IMR-90 (cell line): Measurements from ENCODE around the gene FAIM2. TPM values are rescaled to one million over a fixed set of nuclear protein-coding genes. Genes with fewer than 3 reads are reported as not detected.

Experiments
- ATAC-seq: fragments of 200-7000 bp; cut with Tn5 transposase; 2 replicates; pipeline ENCODE4 v1.9.1; 2020; ENCODE audit warnings: low read depth, mild to moderate bottlenecking, moderate library complexity
- BruUV-seq: library from RNA; stranded (reverse); fragments of 400-500 nt; replicated peaks from 2 replicates; lab custom pipeline; 2021; lab: Mats Ljungman, UMichigan
- CTCF ChIA-PET: fragments of 300-600 bp; formaldehyde crosslinking; extraction: SDS; loops from one replicate; lab custom pipeline; 2021; ENCODE audit warnings: antibody characterized with exemption; lab: Yijun Ruan, JAX
- POLR2A ChIA-PET: fragments of 300-600 bp; sonication (Branson Sonifier 250); formaldehyde crosslinking; loops from one replicate; lab custom pipeline; 2022; ENCODE audit warnings: antibody characterized with exemption; ENCODE audit not compliant: unreplicated experiment; lab: Charles Lee
- DNase-seq: peaks from one replicate; pipeline ENCODE4 v3.0.0; 2013
- H2AFZ ChIP-seq: replicated peaks from 2 replicates; pipeline ENCODE3; 2013; ENCODE audit warnings: low read length, mild to moderate bottlenecking; ENCODE audit not compliant: poor library complexity
- H2AK5ac ChIP-seq: 2 replicates; pipeline ENCODE4 v1.6.1; 2013; ENCODE audit warnings: low read depth, low read length, inconsistent platforms
- H2AK9ac ChIP-seq: replicated peaks from 2 replicates; pipeline ENCODE3; 2013; ENCODE audit warnings: mild to moderate bottlenecking, low read depth, low read length, moderate library complexity; ENCODE audit not compliant: poor library complexity
- H2BK120ac ChIP-seq: 2 replicates; pipeline ENCODE4 v1.6.1; 2013; ENCODE audit warnings: low read depth, low read length, inconsistent platforms
- H2BK15ac ChIP-seq: 3 replicates; pipeline ENCODE4 v1.6.1; 2013; ENCODE audit warnings: low read depth, low read length, inconsistent platforms
- H2BK20ac ChIP-seq: 2 replicates; pipeline ENCODE4 v1.6.1; 2013; ENCODE audit warnings: low read depth, mild to moderate bottlenecking, inconsistent platforms, low read length, moderate library complexity
- H2BK5ac ChIP-seq: 2 replicates; pipeline ENCODE4 v1.6.1; 2013; ENCODE audit warnings: mild to moderate bottlenecking, low read depth, low read length, inconsistent platforms; ENCODE audit not compliant: poor library complexity, severe bottlenecking
- H3K14ac ChIP-seq: replicated peaks from 2 replicates; pipeline ENCODE4 v1.6.1; 2013; ENCODE audit warnings: low read depth, low read length, inconsistent platforms
- H3K18ac ChIP-seq: 2 replicates; pipeline ENCODE4 v1.6.1; 2013; ENCODE audit warnings: low read depth, low read length, control low read depth
- H3K23ac ChIP-seq: 2 replicates; pipeline ENCODE4 v1.6.1; 2013; ENCODE audit warnings: low read depth, low read length, inconsistent platforms
- H3K27ac ChIP-seq: 2 replicates; pipeline ENCODE4 v1.5.1; 2013; ENCODE audit warnings: mild to moderate bottlenecking, control low read depth, low read length; ENCODE audit not compliant: insufficient read depth
- H3K27me3 ChIP-seq: 2 replicates; pipeline ENCODE4 v1.6.1; 2013; ENCODE audit warnings: low read length; ENCODE audit not compliant: control insufficient read depth, insufficient read depth
- H3K36me3 ChIP-seq: 2 replicates; pipeline ENCODE4 v1.6.1; 2013; ENCODE audit warnings: low read length, mixed read lengths; ENCODE audit not compliant: control insufficient read depth, insufficient read depth
- H3K4ac ChIP-seq: 2 replicates; pipeline ENCODE4 v1.6.1; 2013; ENCODE audit warnings: low read depth, low read length, inconsistent platforms
- H3K4me1 ChIP-seq: 2 replicates; pipeline ENCODE4 v1.6.1; 2013; ENCODE audit warnings: low read length, mixed read lengths; ENCODE audit not compliant: control insufficient read depth, insufficient read depth
- H3K4me2 ChIP-seq: 2 replicates; pipeline ENCODE4 v1.6.1; 2013; ENCODE audit warnings: low read depth, mild to moderate bottlenecking, control low read depth, low read length, moderate library complexity
- H3K4me3 ChIP-seq: 2 replicates; pipeline ENCODE4 v1.5.1; 2013; ENCODE audit warnings: low read depth, mild to moderate bottlenecking, control low read depth, low read length, moderate library complexity; ENCODE audit not compliant: insufficient read depth
- H3K56ac ChIP-seq: 2 replicates; pipeline ENCODE4 v1.6.1; 2013; ENCODE audit warnings: low read length, inconsistent platforms; ENCODE audit not compliant: insufficient read depth; ENCODE audit errors: extremely low read depth
- H3K79me1 ChIP-seq, 2 experiments: 2 replicates each; pipeline ENCODE4 v1.6.1; 2013; ENCODE audit warnings: low read length in 2 of 2, inconsistent platforms in 1 of 2, low read depth in 1 of 2
- H3K9ac ChIP-seq: 2 replicates; pipeline ENCODE4 v1.6.1; 2013; ENCODE audit warnings: low read depth, low read length, control low read depth
- H3K9me1 ChIP-seq: 2 replicates; pipeline ENCODE4 v1.6.1; 2013; ENCODE audit warnings: low read length, inconsistent platforms; ENCODE audit not compliant: insufficient read depth
- H3K9me3 ChIP-seq: 2 replicates; pipeline ENCODE4 v1.6.1; 2013; ENCODE audit warnings: low read length; ENCODE audit not compliant: control insufficient read depth, insufficient read depth
- H4K20me1 ChIP-seq: 2 replicates; pipeline ENCODE4 v1.6.1; 2013; ENCODE audit warnings: low read length, inconsistent platforms; ENCODE audit not compliant: insufficient read depth
- H4K5ac ChIP-seq: 2 replicates; pipeline ENCODE4 v1.6.1; 2013; ENCODE audit warnings: mild to moderate bottlenecking, low read depth, low read length, control low read depth
- H4K8ac ChIP-seq, 2 experiments: 2 replicates each; pipeline ENCODE4 v1.6.1; 2013; ENCODE audit warnings: low read depth in 2 of 2, low read length in 2 of 2, control low read depth in 1 of 2, inconsistent platforms in 1 of 2
- H4K91ac ChIP-seq: 2 replicates; pipeline ENCODE4 v1.6.1; 2013; ENCODE audit warnings: low read depth, low read length, inconsistent platforms; ENCODE audit not compliant: insufficient read depth
- BHLHE40 ChIP-seq: fragments of 150-350 bp; IDR thresholded peaks from 2 replicates; pipeline ENCODE4 v1.6.1; 2016; ENCODE audit warnings: mild to moderate bottlenecking, low read depth, low read length
- CEBPB ChIP-seq: IDR thresholded peaks from 2 replicates; pipeline ENCODE4 v1.6.1; 2012; ENCODE audit warnings: low read depth, low read length, improper control_type of control experiment
- CHD1 ChIP-seq: IDR thresholded peaks from 2 replicates; pipeline ENCODE4 v1.6.1; 2012; ENCODE audit warnings: low read depth, low read length, improper control_type of control experiment
- CTCF ChIP-seq: conservative IDR thresholded peaks from 2 replicates; pipeline ENCODE4 v1.5.1; 2012; ENCODE audit warnings: mild to moderate bottlenecking, low read depth, low read length, improper control_type of control experiment
- ELK1 ChIP-seq: fragments of 150-350 bp; IDR thresholded peaks from 2 replicates; pipeline ENCODE4 v1.6.1; 2016; ENCODE audit warnings: low read depth, mild to moderate bottlenecking, low read length, moderate library complexity, borderline replicate concordance
- FOS ChIP-seq: fragments of 150-350 bp; IDR thresholded peaks from 2 replicates; pipeline ENCODE4 v1.6.1; 2016; ENCODE audit warnings: low read depth, low read length
- MAFK ChIP-seq: IDR thresholded peaks from 2 replicates; pipeline ENCODE4 v1.6.1; 2012; ENCODE audit warnings: low read depth, low read length, improper control_type of control experiment
- MAZ ChIP-seq: IDR thresholded peaks from 2 replicates; pipeline ENCODE4 v1.6.1; 2012; ENCODE audit warnings: low read depth, mild to moderate bottlenecking, low read length, improper control_type of control experiment, moderate library complexity, borderline replicate concordance
- MXI1 ChIP-seq: IDR thresholded peaks from 2 replicates; pipeline ENCODE4 v1.6.1; 2012; ENCODE audit warnings: low read depth, mild to moderate bottlenecking, low read length, moderate library complexity, borderline replicate concordance
- NFE2L2 ChIP-seq: fragments of 150-350 bp; IDR thresholded peaks from 2 replicates; pipeline ENCODE4 v1.6.1; 2016; ENCODE audit warnings: low read depth, mild to moderate bottlenecking, low read length
- POLR2A ChIP-seq: IDR thresholded peaks from 2 replicates; pipeline ENCODE4 v1.6.1; 2012; ENCODE audit warnings: mild to moderate bottlenecking, low read depth, low read length
- RAD21 ChIP-seq: IDR thresholded peaks from 2 replicates; pipeline ENCODE4 v1.6.1; 2012; ENCODE audit warnings: low read length, improper control_type of control experiment
- RCOR1 ChIP-seq: IDR thresholded peaks from 2 replicates; pipeline ENCODE4 v1.6.1; 2012; ENCODE audit warnings: mild to moderate bottlenecking, low read length, improper control_type of control experiment; ENCODE audit not compliant: insufficient replicate concordance
- RFX5 ChIP-seq: IDR thresholded peaks from 2 replicates; pipeline ENCODE4 v1.8.0; 2012; ENCODE audit warnings: low read depth, mild to moderate bottlenecking, low read length, moderate library complexity
- SMC3 ChIP-seq: fragments of 150-350 bp; IDR thresholded peaks from 2 replicates; pipeline ENCODE4 v1.6.1; 2016; ENCODE audit warnings: low read depth, mild to moderate bottlenecking, antibody characterized with exemption, low read length, moderate library complexity
- USF2 ChIP-seq: fragments of 150-350 bp; IDR thresholded peaks from 2 replicates; pipeline ENCODE4 v1.6.1; 2017; ENCODE audit warnings: mild to moderate bottlenecking, antibody characterized with exemption, low read length, low read depth
- whole genome bisulfite sequencing, 2 experiments: methylation state at CpG; one replicate each; pipeline versions ENCODE4 v1.1.5 to v1.1.7; 2013; ENCODE audit warnings: missing lambda C conversion rate in 2 of 2; ENCODE audit not compliant: insufficient read length in 1 of 2; ENCODE audit errors: extremely low coverage in 2 of 2; 5-methylcytosine and 5-hydroxymethylcytosine counted together
- dilution Hi-C: fragments of 300-500 bp; cut with HindIII; formaldehyde crosslinking; loops from one replicate; pipeline ENCODE4 v1.14.3; 2018; ENCODE audit warnings: low sequenced_read_pairs; ENCODE audit not compliant: unreplicated experiment
- in situ Hi-C: fragments of 300-500 bp; cut with MboI; formaldehyde crosslinking; loops from 3 replicates; pipeline ENCODE4 v1.14.3; 2019; ENCODE audit warnings: low sequenced_read_pairs, inconsistent platforms, mixed read lengths
- intact Hi-C: fragments of 100-400 bp; cut with micrococcal nuclease; formaldehyde crosslinking; loops from 2 replicates; pipeline ENCODE4 v1.10.0; 2022
- polyA plus RNA-seq, 3 experiments: library from polyadenylated mRNA; depleted of rRNA; stranded (reverse); fragments of >200 nt; gene quantifications; 2 replicates each; pipeline ENCODE4 v1.2.3, GENCODE V29; 2012; ENCODE audit warnings: low replicate concordance in 1 of 3
- total RNA-seq: library from RNA; depleted of rRNA; stranded (reverse); fragments of >200 nt; gene quantifications from 2 replicates; pipeline ENCODE4 v1.2.3, GENCODE V29; 2012

Gene FAIM2
- total and polyA plus RNA-seq, 2 of the 4 experiments (the other 2 are of a cell fraction): 0.72 to 5.3 TPM

GRCh38 chr12:49878021-49878420, 25.7 kb downstream of the FAIM2 start:
- Histone ChIP-seq H3K4ac (no peak overlapping the region), H2BK5ac (peak overlapping the region; percentile 36), H3K4me2 (no peak overlapping the region), H3K9ac (no peak overlapping the region), H3K36me3 (no peaks in the 10 kb centered on the region), H2AFZ (no peak overlapping the region), H3K56ac (no peak overlapping the region), H2BK15ac (no peak overlapping the region), H3K4me3 (no peak overlapping the region), H3K9me1 (no peaks in the 10 kb centered on the region), H4K91ac (no peak overlapping the region), H3K4me1 (peaks cover 4% of the 10 kb centered on the region), H3K23ac (no peak overlapping the region), H2BK120ac (no peak overlapping the region), H4K5ac (no peak overlapping the region), H3K27ac (no peak overlapping the region), H4K20me1 (no peaks in the 10 kb centered on the region), H3K9me3 (no peaks in the 10 kb centered on the region), H3K79me1 (no peaks in the 10 kb centered on the region), H3K27me3 (peaks cover 20% of the 10 kb centered on the region), H3K14ac (no peak overlapping the region), H3K18ac (no peak overlapping the region), H2BK20ac (no peak overlapping the region), H2AK9ac (no peak overlapping the region), H4K8ac (no peak overlapping the region), H2AK5ac (no peak overlapping the region)
- no TSS peak for BruUV-seq
- 42% methylated on average over 2 of the region's 2 CpGs; no CpG with 5 or more reads in 1 of the 2 experiments for WGBS, 2 experiments
- ChIA-PET CTCF (no interaction called here), POLR2A (no interaction called here)
- TF ChIP-seq SMC3: no peak
- TF ChIP-seq BHLHE40: no peak
- TF ChIP-seq CEBPB: no peak
- no peak for TF ChIP-seq CHD1
- no peak for TF ChIP-seq MXI1
- no peak for TF ChIP-seq USF2
- TF ChIP-seq ELK1: no peak
- TF ChIP-seq FOS: no peak
- no peak for TF ChIP-seq MAFK
- TF ChIP-seq MAZ: no peak
- TF ChIP-seq POLR2A: no peak
- TF ChIP-seq NFE2L2: no peak
- no peak for TF ChIP-seq CTCF
- TF ChIP-seq RFX5: no peak
- TF ChIP-seq RAD21: no peak
- no peak for TF ChIP-seq RCOR1
- DNase-seq: no peak
- dilution Hi-C loops: no loop called here
- intact Hi-C loops: no loop called here
- in situ Hi-C loops: no loop called here
- ATAC-seq: no peak
